ENCODE measurements around the gene CFDP1.

DNA sequence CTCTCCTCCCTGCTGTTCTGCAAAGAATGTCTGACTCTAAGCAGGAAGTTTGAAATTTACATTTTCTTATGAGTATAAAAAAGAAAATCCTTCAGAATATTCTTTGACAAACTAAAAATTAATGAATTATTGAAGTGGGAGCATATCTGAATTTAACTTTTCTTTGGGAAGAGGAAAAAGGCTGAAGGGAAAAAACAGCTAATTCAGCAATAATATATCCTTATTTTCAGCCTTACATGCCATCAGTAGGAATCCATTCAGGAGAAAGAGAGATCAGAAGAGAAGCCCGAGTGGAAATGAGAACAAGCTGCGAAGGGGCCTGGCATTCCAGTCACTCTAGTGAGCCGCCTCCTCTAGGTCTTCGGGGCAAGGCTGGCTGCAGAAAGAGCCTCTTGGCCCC is 140.1 kb downstream of the CFDP1 start:
- no peak for TF ChIP-seq CTCF (conservative IDR thresholded peaks at IDR 0.05 in 1 of 2, IDR thresholded peaks at IDR 0.05 in 1 of 2; ENCODE audit: low read depth in 1 of 2, low read length in 2 of 2)
- no peak for TF ChIP-seq EZH2 (IDR thresholded peaks at IDR 0.05; ENCODE audit: low read length, missing control alignments)

Measured in fibroblast of lung (primary cell).